Loucy (cell line): ENCODE measurements around the gene ARMC6.

Experiments used
- H2AFZ ChIP-seq: fragments of 200-600 bp; sonication (generic); 2 replicates; pipeline ENCODE4 v1.6.0; 2016; ENCODE audit warnings: antibody characterized with exemption, mild to moderate bottlenecking, low read length, moderate library complexity
- H3F3A ChIP-seq: fragments of 200-600 bp; 2 replicates; pipeline ENCODE4 v1.6.0; 2016; ENCODE audit warnings: antibody characterized with exemption, low read depth, mild to moderate bottlenecking
- H3K27me3 ChIP-seq: fragments of 200-600 bp; sonication (generic); 2 replicates; pipeline ENCODE4 v1.6.1; 2014; ENCODE audit warnings: low read length, mild to moderate bottlenecking; ENCODE audit not compliant: insufficient read depth, poor library complexity, severe bottlenecking
- H3K36me3 ChIP-seq: fragments of 200-600 bp; sonication (generic); 2 replicates; pipeline ENCODE4 v1.6.1; 2016; ENCODE audit warnings: low read length; ENCODE audit not compliant: insufficient read depth
- H3K4me1 ChIP-seq: fragments of 200-600 bp; sonication (generic); 2 replicates; pipeline ENCODE4 v1.5.1; 2014; ENCODE audit warnings: low read length, mild to moderate bottlenecking; ENCODE audit not compliant: insufficient read depth, poor library complexity, severe bottlenecking
- H3K4me2 ChIP-seq: fragments of 200-600 bp; sonication (generic); 2 replicates; pipeline ENCODE4 v1.6.0; 2014; ENCODE audit warnings: antibody characterized with exemption, low read length, low read depth, mild to moderate bottlenecking; ENCODE audit not compliant: poor library complexity, severe bottlenecking
- H3K4me3 ChIP-seq: fragments of 200-600 bp; sonication (generic); 2 replicates; pipeline ENCODE4 v1.5.1; 2014; ENCODE audit warnings: low read length, mild to moderate bottlenecking, mixed read lengths; ENCODE audit not compliant: poor library complexity, severe bottlenecking
- H3K79me2 ChIP-seq: fragments of 200-600 bp; sonication (generic); 2 replicates; pipeline ENCODE4 v1.6.1; 2014; ENCODE audit warnings: low read length; ENCODE audit not compliant: insufficient read depth
- H3K9ac ChIP-seq: fragments of 200-600 bp; sonication (generic); 2 replicates; pipeline ENCODE4 v1.6.0; 2014; ENCODE audit warnings: mild to moderate bottlenecking, low read depth, low read length, moderate library complexity; ENCODE audit not compliant: poor library complexity, severe bottlenecking
- H3K9me2 ChIP-seq: fragments of 200-600 bp; sonication (generic); replicated peaks from 2 replicates; pipeline ENCODE4 v1.6.1; 2016; ENCODE audit warnings: low read depth, low read length, mixed read lengths
- H3K9me3 ChIP-seq: fragments of 200-600 bp; sonication (generic); 2 replicates; pipeline ENCODE4 v1.6.1; 2014; ENCODE audit warnings: mild to moderate bottlenecking, antibody characterized with exemption, low read length, low read depth; ENCODE audit not compliant: insufficient read depth
- H4K20me1 ChIP-seq: fragments of 200-600 bp; sonication (generic); 2 replicates; pipeline ENCODE4 v1.6.0; 2014; ENCODE audit warnings: antibody characterized with exemption, low read length, mild to moderate bottlenecking; ENCODE audit not compliant: insufficient read depth, poor library complexity, severe bottlenecking
- CTCF ChIP-seq: fragments of 200-600 bp; sonication (generic); conservative IDR thresholded peaks from 2 replicates; pipeline ENCODE4 v1.5.1; 2014; ENCODE audit warnings: mild to moderate bottlenecking, antibody characterized with exemption, low read length
- EZH2phosphoT487 ChIP-seq: fragments of 200-600 bp; IDR thresholded peaks from 2 replicates; pipeline ENCODE4 v1.6.1; 2018; ENCODE audit warnings: antibody characterized with exemption, mild to moderate bottlenecking, moderate library complexity, borderline replicate concordance

Gene ARMC6

GRCh38 chr19:18991006-18991405 lies 42.4 kb upstream of the ARMC6 start:
- Histone ChIP-seq H3K27me3 (no peaks in the 10 kb centered on the region), H3K4me1 (no peaks in the 10 kb centered on the region), H3F3A (no peaks in the 10 kb centered on the region), H3K9me2 (no peaks in the 10 kb centered on the region), H3K79me2 (no peaks in the 10 kb centered on the region), H3K4me2 (no peak overlapping the region), H2AFZ (no peak overlapping the region), H3K9me3 (no peaks in the 10 kb centered on the region), H3K9ac (no peak overlapping the region), H4K20me1 (no peaks in the 10 kb centered on the region), H3K36me3 (peaks cover 41% of the 10 kb centered on the region; the same call in 1 of the 2 replicates), H3K4me3 (no peak overlapping the region)
- TF ChIP-seq EZH2phosphoT487 (no peak), CTCF (no peak)

GRCh38 chr19:18991468-18991867 lies 41.9 kb upstream of the ARMC6 start:
- no peak overlapping the region for H3K4me3 ChIP-seq
- no peaks in the 10 kb centered on the region for H3K4me1 ChIP-seq
- no peak overlapping the region for H3K4me2 ChIP-seq
- H3K36me3 ChIP-seq, result peaks cover 43% of the 10 kb centered on the region; the same call in 1 of the 2 replicates
- H4K20me1 ChIP-seq, result no peaks in the 10 kb centered on the region
- no peaks in the 10 kb centered on the region for H3K27me3 ChIP-seq
- no peaks in the 10 kb centered on the region for H3K9me3 ChIP-seq
- no peak overlapping the region for H3K9ac ChIP-seq
- no peaks in the 10 kb centered on the region for H3K79me2 ChIP-seq
- no peak overlapping the region for H2AFZ ChIP-seq
- TF ChIP-seq CTCF, result no peak
- TF ChIP-seq EZH2phosphoT487, result no peak
- H3F3A ChIP-seq, result no peaks in the 10 kb centered on the region
- H3K9me2 ChIP-seq, result no peaks in the 10 kb centered on the region

GRCh38 chr19:18992696-18993095 lies 40.7 kb upstream of the ARMC6 start:
- H3K27me3 ChIP-seq, result no peaks in the 10 kb centered on the region
- H3K79me2 ChIP-seq, result no peaks in the 10 kb centered on the region
- H3F3A ChIP-seq, result no peaks in the 10 kb centered on the region
- TF ChIP-seq EZH2phosphoT487 (no peak), CTCF (no peak)
- H3K9me3 ChIP-seq, result no peaks in the 10 kb centered on the region
- H3K9ac ChIP-seq, result no peak overlapping the region
- no peaks in the 10 kb centered on the region for H3K4me1 ChIP-seq
- H3K9me2 ChIP-seq, result no peaks in the 10 kb centered on the region
- no peak overlapping the region for H2AFZ ChIP-seq
- no peak overlapping the region for H3K4me2 ChIP-seq
- H3K36me3 ChIP-seq, result peaks cover 51% of the 10 kb centered on the region; the same call in 1 of the 2 replicates
- no peaks in the 10 kb centered on the region for H4K20me1 ChIP-seq
- H3K4me3 ChIP-seq, result no peak overlapping the region
